Neural cell (in vitro differentiated cells): Measurements from ENCODE around the gene TMEM258. TPM values are rescaled to one million over a fixed set of nuclear protein-coding genes. Genes with fewer than 3 reads are reported as not detected.

Experiments
- H2AFZ ChIP-seq: fragments of 200-600, 300-800 bp; sonication (generic), shearing (Covaris generic); 2 replicates; pipeline ENCODE4 v1.6.0; 2014; ENCODE audit warnings: low read depth, mild to moderate bottlenecking, antibody characterized with exemption, low read length, moderate library complexity
- H3F3A ChIP-seq: fragments of 200-600 bp; shearing (Covaris generic); 2 replicates; pipeline ENCODE4 v1.6.1; 2016; ENCODE audit warnings: mild to moderate bottlenecking, moderate library complexity, mixed read lengths, antibody characterized with exemption, low read length; ENCODE audit not compliant: insufficient read depth, poor library complexity, severe bottlenecking
- H3K27ac ChIP-seq: fragments of 200-600, 300-800 bp; sonication (generic), shearing (Covaris generic); 2 replicates; pipeline ENCODE4 v1.5.1; 2014; ENCODE audit warnings: mild to moderate bottlenecking, low read length, moderate library complexity
- H3K27me3 ChIP-seq: fragments of 300-800, 200-600 bp; sonication (generic), shearing (Covaris generic); 2 replicates; pipeline ENCODE4 v1.6.0; 2014; ENCODE audit warnings: mild to moderate bottlenecking, low read depth, low read length, moderate library complexity; ENCODE audit not compliant: insufficient read depth
- H3K36me3 ChIP-seq: fragments of 300-800, 200-600 bp; sonication (generic), shearing (Covaris generic); 2 replicates; pipeline ENCODE4 v1.5.1; 2014; ENCODE audit warnings: mild to moderate bottlenecking, antibody characterized with exemption, low read length, moderate library complexity; ENCODE audit not compliant: insufficient read depth
- H3K4me2 ChIP-seq: fragments of 300-800, 200-600 bp; sonication (generic), shearing (Covaris generic); 2 replicates; pipeline ENCODE4 v1.6.0; 2014; ENCODE audit warnings: mild to moderate bottlenecking, low read length
- H3K4me3 ChIP-seq: fragments of 300-800, 200-600 bp; sonication (generic), shearing (Covaris generic); 2 replicates; pipeline ENCODE4 v1.5.1; 2014; ENCODE audit warnings: mild to moderate bottlenecking, low read length, moderate library complexity
- H3K79me2 ChIP-seq: fragments of 200-600 bp; shearing (Covaris generic); replicated peaks from 2 replicates; pipeline ENCODE4 v1.6.0; 2014; ENCODE audit warnings: mild to moderate bottlenecking, low read length, moderate library complexity; ENCODE audit not compliant: insufficient read depth
- H3K9ac ChIP-seq: fragments of 300-800, 200-600 bp; sonication (generic), shearing (Covaris generic); 2 replicates; pipeline ENCODE4 v1.6.1; 2016; ENCODE audit warnings: mild to moderate bottlenecking, low read length, mixed read lengths
- H3K9me2 ChIP-seq: fragments of 200-600 bp; shearing (Covaris generic); 2 replicates; pipeline ENCODE4 v1.6.1; 2016; ENCODE audit warnings: mild to moderate bottlenecking, low read length, mixed read lengths; ENCODE audit not compliant: insufficient read depth
- H3K9me3 ChIP-seq: fragments of 200-600, 300-800 bp; sonication (generic), shearing (Covaris generic); 2 replicates; pipeline ENCODE4 v1.6.1; 2016; ENCODE audit warnings: mild to moderate bottlenecking, mixed run types, low read length, moderate library complexity, mixed read lengths
- H4K20me1 ChIP-seq: fragments of 200-600 bp; shearing (Covaris generic); 2 replicates; pipeline ENCODE4 v1.6.1; 2016; ENCODE audit warnings: mild to moderate bottlenecking, mixed run types; ENCODE audit not compliant: insufficient read depth
- EP300 ChIP-seq: fragments of 450-650 bp; conservative IDR thresholded peaks from 2 replicates; pipeline ENCODE4 v1.6.1; 2014; ENCODE audit warnings: antibody characterized with exemption, mild to moderate bottlenecking, moderate library complexity; ENCODE audit not compliant: poor library complexity, severe bottlenecking
- EZH2 ChIP-seq: fragments of 200-600, 300-800 bp; shearing (Covaris generic), sonication (generic); IDR thresholded peaks from 2 replicates; pipeline ENCODE4 v1.6.1; 2014; ENCODE audit warnings: antibody characterized with exemption, low read length, borderline replicate concordance, mild to moderate bottlenecking; ENCODE audit not compliant: insufficient read depth, poor library complexity, severe bottlenecking
- MXI1 ChIP-seq: fragments of 450-650 bp; conservative IDR thresholded peaks from 2 replicates; pipeline ENCODE4 v1.6.1; 2014; ENCODE audit warnings: antibody characterized with exemption, mild to moderate bottlenecking; ENCODE audit not compliant: poor library complexity, severe bottlenecking
- POLR2AphosphoS5 ChIP-seq: IDR thresholded peaks from 2 replicates; pipeline ENCODE4 v1.6.1; 2012
- RAD21 ChIP-seq: fragments of 450-650 bp; conservative IDR thresholded peaks from 2 replicates; pipeline ENCODE4 v1.6.1; 2014; ENCODE audit warnings: antibody characterized with exemption, mild to moderate bottlenecking, moderate library complexity
- REST ChIP-seq: IDR thresholded peaks from 2 replicates; pipeline ENCODE4 v1.6.1; 2012; ENCODE audit warnings: borderline replicate concordance
- SMC3 ChIP-seq: fragments of 450-650 bp; conservative IDR thresholded peaks from 2 replicates; pipeline ENCODE4 v1.6.1; 2014; ENCODE audit warnings: antibody characterized with exemption, mild to moderate bottlenecking, moderate library complexity; ENCODE audit not compliant: poor library complexity
- TAF1 ChIP-seq: IDR thresholded peaks from 2 replicates; pipeline ENCODE4 v1.6.1; 2012; ENCODE audit warnings: low read depth
- polyA plus RNA-seq: library from polyadenylated mRNA; depleted of rRNA; stranded (reverse); fragments of >200 nt; gene quantifications from 2 replicates; pipeline ENCODE4 v1.2.3, GENCODE V29; 2014
- TF ChIP-seq, protein P1 (sequence below): fragments of 450-650 bp; IDR thresholded peaks from 2 replicates; pipeline ENCODE4 v1.5.1; 2014; ENCODE audit warnings: antibody characterized with exemption, mild to moderate bottlenecking, moderate library complexity; ENCODE audit not compliant: poor library complexity, severe bottlenecking

Gene TMEM258
- polyA plus RNA-seq, 1 donor from 2014 or later = 134 TPM

- no peak overlapping the region for H3K4me2 ChIP-seq
- H2AFZ ChIP-seq = no peak overlapping the region
- no peak for TF ChIP-seq RAD21
- TF ChIP-seq POLR2AphosphoS5 = no peak
- no peak for TF ChIP-seq TAF1
- no peak for TF ChIP-seq REST
- no peak for TF ChIP-seq EP300
- TF ChIP-seq, protein P1, sequence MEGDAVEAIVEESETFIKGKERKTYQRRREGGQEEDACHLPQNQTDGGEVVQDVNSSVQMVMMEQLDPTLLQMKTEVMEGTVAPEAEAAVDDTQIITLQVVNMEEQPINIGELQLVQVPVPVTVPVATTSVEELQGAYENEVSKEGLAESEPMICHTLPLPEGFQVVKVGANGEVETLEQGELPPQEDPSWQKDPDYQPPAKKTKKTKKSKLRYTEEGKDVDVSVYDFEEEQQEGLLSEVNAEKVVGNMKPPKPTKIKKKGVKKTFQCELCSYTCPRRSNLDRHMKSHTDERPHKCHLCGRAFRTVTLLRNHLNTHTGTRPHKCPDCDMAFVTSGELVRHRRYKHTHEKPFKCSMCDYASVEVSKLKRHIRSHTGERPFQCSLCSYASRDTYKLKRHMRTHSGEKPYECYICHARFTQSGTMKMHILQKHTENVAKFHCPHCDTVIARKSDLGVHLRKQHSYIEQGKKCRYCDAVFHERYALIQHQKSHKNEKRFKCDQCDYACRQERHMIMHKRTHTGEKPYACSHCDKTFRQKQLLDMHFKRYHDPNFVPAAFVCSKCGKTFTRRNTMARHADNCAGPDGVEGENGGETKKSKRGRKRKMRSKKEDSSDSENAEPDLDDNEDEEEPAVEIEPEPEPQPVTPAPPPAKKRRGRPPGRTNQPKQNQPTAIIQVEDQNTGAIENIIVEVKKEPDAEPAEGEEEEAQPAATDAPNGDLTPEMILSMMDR = no peak
- no peak for TF ChIP-seq SMC3
- TF ChIP-seq EZH2 = no peak
- no peak for TF ChIP-seq MXI1
- H3K27me3 ChIP-seq = peaks cover 15% of the 10 kb centered on the region
- no peaks in the 10 kb centered on the region for H3K79me2 ChIP-seq
- H3F3A ChIP-seq = no peaks in the 10 kb centered on the region
- no peak overlapping the region for H3K4me3 ChIP-seq
- H3K9me2 ChIP-seq = no peaks in the 10 kb centered on the region
- no peaks in the 10 kb centered on the region for H4K20me1 ChIP-seq
- H3K9ac ChIP-seq = no peak overlapping the region
- no peaks in the 10 kb centered on the region for H3K9me3 ChIP-seq
- no peaks in the 10 kb centered on the region for H3K36me3 ChIP-seq
- no peak overlapping the region for H3K27ac ChIP-seq
Measured at GRCh38 chr11:61751384-61751783, 41.0 kb downstream of the TMEM258 start.

DNA sequence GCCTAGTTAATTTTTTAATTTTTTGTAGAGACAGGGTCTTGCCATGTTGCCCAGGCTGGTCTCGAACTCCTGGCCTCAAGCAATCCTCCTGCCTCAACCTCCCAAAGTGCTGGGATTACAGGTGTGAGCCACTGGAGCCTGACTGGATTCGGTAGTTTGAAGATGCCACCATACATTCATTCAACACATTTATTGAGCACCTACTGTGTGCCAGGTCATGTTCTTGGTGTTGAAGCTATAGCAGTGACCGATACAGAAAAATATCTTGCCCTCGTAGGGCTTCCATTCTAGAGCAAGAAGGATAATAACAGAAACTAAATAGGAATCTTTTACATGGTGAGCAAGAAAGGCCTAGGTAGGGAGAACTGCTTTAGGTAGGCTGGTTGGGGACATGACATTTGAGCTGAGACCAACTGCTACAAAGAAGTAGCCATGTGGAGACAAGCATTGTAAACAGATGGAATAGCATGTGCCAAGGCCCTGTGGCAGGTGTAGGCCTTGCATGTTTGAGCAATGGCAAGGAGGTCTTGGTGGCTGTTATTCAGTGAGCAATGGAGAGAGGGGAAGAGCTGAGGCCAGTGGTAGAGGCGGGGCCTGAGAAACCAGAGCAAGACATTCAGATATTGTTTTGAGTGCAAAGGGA is 41.6 kb downstream of the TMEM258 start:
- H3K9me2 ChIP-seq = no peaks in the 10 kb centered on the region
- no peaks in the 10 kb centered on the region for H3K79me2 ChIP-seq
- no peak overlapping the region for H3K27ac ChIP-seq
- no peak overlapping the region for H3K4me3 ChIP-seq
- no peak overlapping the region for H3K9ac ChIP-seq
- no peak overlapping the region for H3K4me2 ChIP-seq
- H2AFZ ChIP-seq = no peak overlapping the region
- no peaks in the 10 kb centered on the region for H3K36me3 ChIP-seq
- no peaks in the 10 kb centered on the region for H3K9me3 ChIP-seq
- TF ChIP-seq SMC3 = no peak
- no peak for TF ChIP-seq POLR2AphosphoS5
- H3F3A ChIP-seq = no peaks in the 10 kb centered on the region
- no peaks in the 10 kb centered on the region for H4K20me1 ChIP-seq
- H3K27me3 ChIP-seq = peaks cover 15% of the 10 kb centered on the region
